ENCODE results near the gene KCTD2. TPM values are rescaled to one million over a fixed set of nuclear protein-coding genes. Genes with fewer than 3 reads are reported as not detected.
A peak's percentile ranks its signal among the peaks of the same experiment; 100 is the strongest.

The KCTD2 gene
- total and polyA plus RNA-seq, 2 of the 13 experiments (the other 11 are each of a cell fraction or from before 2014, with no cell fraction given): 28.3 to 32.6 TPM

DNA sequence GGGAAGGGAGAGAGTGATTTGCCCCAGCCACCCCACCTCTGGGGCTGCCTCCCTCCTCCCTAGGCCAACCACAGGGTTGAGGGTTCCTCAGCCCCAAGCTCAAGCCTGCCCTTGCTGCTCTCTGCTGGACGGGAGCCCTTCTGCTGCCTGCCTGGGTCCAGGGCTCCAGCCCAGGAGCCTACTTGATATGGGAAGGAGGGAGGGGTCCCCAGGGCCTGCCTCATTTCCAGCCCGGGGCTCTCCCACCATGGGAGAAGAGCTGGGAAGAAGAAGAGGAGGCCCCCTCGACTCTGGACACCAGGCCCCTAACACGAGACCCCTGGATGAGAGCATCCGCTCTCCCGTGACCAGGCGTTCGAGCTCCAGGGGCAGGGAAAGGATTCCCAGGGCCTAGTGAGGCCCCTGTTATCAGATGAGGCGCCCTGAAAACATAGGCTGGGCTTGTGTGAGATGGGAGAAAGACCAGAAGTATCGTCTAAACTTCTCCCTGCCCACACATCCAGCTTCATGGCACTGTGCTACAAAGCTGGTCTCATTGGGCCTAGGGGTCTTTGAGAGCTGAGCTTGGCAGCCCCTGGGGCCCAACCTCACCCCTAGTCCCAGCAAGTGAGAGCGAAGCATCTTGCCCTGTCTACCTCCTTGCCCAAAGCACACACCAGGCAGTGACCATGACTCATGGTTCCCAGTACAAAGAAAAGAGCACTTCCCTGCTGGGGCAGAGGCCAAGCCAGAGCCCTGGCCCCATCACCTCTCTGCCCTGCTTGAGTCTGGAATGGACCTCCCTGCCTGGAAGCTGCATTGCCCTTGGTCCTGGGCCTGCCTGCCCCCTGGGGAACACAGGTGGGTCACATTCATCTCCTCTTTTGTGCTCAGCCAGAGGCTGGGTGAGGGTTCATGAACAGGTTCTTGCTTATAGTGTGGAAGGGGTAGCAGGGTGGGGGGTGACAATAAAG, 41.7 kb downstream of the KCTD2 start (continued):
- TF ChIP-seq, protein P1, sequence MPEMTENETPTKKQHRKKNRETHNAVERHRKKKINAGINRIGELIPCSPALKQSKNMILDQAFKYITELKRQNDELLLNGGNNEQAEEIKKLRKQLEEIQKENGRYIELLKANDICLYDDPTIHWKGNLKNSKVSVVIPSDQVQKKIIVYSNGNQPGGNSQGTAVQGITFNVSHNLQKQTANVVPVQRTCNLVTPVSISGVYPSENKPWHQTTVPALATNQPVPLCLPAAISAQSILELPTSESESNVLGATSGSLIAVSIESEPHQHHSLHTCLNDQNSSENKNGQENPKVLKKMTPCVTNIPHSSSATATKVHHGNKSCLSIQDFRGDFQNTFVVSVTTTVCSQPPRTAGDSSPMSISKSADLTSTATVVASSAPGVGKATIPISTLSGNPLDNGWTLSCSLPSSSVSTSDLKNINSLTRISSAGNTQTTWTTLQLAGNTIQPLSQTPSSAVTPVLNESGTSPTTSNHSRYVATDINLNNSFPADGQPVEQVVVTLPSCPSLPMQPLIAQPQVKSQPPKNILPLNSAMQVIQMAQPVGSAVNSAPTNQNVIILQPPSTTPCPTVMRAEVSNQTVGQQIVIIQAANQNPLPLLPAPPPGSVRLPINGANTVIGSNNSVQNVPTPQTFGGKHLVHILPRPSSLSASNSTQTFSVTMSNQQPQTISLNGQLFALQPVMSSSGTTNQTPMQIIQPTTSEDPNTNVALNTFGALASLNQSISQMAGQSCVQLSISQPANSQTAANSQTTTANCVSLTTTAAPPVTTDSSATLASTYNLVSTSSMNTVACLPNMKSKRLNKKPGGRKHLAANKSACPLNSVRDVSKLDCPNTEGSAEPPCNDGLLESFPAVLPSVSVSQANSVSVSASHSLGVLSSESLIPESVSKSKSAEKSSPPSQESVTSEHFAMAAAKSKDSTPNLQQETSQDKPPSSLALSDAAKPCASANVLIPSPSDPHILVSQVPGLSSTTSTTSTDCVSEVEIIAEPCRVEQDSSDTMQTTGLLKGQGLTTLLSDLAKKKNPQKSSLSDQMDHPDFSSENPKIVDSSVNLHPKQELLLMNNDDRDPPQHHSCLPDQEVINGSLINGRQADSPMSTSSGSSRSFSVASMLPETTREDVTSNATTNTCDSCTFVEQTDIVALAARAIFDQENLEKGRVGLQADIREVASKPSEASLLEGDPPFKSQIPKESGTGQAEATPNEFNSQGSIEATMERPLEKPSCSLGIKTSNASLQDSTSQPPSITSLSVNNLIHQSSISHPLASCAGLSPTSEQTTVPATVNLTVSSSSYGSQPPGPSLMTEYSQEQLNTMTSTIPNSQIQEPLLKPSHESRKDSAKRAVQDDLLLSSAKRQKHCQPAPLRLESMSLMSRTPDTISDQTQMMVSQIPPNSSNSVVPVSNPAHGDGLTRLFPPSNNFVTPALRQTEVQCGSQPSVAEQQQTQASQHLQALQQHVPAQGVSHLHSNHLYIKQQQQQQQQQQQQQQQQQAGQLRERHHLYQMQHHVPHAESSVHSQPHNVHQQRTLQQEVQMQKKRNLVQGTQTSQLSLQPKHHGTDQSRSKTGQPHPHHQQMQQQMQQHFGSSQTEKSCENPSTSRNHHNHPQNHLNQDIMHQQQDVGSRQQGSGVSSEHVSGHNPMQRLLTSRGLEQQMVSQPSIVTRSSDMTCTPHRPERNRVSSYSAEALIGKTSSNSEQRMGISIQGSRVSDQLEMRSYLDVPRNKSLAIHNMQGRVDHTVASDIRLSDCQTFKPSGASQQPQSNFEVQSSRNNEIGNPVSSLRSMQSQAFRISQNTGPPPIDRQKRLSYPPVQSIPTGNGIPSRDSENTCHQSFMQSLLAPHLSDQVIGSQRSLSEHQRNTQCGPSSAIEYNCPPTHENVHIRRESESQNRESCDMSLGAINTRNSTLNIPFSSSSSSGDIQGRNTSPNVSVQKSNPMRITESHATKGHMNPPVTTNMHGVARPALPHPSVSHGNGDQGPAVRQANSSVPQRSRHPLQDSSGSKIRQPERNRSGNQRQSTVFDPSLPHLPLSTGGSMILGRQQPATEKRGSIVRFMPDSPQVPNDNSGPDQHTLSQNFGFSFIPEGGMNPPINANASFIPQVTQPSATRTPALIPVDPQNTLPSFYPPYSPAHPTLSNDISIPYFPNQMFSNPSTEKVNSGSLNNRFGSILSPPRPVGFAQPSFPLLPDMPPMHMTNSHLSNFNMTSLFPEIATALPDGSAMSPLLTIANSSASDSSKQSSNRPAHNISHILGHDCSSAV (CRISPR knock-in tag; IDR thresholded peaks at IDR 0.05; ENCODE audit: borderline replicate concordance): no peak
- TF ChIP-seq, protein P2, sequence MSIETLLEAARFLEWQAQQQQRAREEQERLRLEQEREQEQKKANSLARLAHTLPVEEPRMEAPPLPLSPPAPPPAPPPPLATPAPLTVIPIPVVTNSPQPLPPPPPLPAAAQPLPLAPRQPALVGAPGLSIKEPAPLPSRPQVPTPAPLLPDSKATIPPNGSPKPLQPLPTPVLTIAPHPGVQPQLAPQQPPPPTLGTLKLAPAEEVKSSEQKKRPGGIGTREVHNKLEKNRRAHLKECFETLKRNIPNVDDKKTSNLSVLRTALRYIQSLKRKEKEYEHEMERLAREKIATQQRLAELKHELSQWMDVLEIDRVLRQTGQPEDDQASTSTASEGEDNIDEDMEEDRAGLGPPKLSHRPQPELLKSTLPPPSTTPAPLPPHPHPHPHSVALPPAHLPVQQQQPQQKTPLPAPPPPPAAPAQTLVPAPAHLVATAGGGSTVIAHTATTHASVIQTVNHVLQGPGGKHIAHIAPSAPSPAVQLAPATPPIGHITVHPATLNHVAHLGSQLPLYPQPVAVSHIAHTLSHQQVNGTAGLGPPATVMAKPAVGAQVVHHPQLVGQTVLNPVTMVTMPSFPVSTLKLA (IDR thresholded peaks at IDR 0.05): no peak
- TF ChIP-seq, protein P3, sequence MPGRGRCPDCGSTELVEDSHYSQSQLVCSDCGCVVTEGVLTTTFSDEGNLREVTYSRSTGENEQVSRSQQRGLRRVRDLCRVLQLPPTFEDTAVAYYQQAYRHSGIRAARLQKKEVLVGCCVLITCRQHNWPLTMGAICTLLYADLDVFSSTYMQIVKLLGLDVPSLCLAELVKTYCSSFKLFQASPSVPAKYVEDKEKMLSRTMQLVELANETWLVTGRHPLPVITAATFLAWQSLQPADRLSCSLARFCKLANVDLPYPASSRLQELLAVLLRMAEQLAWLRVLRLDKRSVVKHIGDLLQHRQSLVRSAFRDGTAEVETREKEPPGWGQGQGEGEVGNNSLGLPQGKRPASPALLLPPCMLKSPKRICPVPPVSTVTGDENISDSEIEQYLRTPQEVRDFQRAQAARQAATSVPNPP (CRISPR knock-in tag; IDR thresholded peaks at IDR 0.05): no peak
- TF ChIP-seq, protein P4, sequence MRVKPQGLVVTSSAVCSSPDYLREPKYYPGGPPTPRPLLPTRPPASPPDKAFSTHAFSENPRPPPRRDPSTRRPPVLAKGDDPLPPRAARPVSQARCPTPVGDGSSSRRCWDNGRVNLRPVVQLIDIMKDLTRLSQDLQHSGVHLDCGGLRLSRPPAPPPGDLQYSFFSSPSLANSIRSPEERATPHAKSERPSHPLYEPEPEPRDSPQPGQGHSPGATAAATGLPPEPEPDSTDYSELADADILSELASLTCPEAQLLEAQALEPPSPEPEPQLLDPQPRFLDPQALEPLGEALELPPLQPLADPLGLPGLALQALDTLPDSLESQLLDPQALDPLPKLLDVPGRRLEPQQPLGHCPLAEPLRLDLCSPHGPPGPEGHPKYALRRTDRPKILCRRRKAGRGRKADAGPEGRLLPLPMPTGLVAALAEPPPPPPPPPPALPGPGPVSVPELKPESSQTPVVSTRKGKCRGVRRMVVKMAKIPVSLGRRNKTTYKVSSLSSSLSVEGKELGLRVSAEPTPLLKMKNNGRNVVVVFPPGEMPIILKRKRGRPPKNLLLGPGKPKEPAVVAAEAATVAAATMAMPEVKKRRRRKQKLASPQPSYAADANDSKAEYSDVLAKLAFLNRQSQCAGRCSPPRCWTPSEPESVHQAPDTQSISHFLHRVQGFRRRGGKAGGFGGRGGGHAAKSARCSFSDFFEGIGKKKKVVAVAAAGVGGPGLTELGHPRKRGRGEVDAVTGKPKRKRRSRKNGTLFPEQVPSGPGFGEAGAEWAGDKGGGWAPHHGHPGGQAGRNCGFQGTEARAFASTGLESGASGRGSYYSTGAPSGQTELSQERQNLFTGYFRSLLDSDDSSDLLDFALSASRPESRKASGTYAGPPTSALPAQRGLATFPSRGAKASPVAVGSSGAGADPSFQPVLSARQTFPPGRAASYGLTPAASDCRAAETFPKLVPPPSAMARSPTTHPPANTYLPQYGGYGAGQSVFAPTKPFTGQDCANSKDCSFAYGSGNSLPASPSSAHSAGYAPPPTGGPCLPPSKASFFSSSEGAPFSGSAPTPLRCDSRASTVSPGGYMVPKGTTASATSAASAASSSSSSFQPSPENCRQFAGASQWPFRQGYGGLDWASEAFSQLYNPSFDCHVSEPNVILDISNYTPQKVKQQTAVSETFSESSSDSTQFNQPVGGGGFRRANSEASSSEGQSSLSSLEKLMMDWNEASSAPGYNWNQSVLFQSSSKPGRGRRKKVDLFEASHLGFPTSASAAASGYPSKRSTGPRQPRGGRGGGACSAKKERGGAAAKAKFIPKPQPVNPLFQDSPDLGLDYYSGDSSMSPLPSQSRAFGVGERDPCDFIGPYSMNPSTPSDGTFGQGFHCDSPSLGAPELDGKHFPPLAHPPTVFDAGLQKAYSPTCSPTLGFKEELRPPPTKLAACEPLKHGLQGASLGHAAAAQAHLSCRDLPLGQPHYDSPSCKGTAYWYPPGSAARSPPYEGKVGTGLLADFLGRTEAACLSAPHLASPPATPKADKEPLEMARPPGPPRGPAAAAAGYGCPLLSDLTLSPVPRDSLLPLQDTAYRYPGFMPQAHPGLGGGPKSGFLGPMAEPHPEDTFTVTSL (CRISPR knock-in tag; IDR thresholded peaks at IDR 0.05; ENCODE audit: borderline replicate concordance): peak; percentile 68; the same call in 1 of the 2 replicates
- no peak for TF ChIP-seq NFIC (IDR thresholded peaks at IDR 0.05; ENCODE audit: low read length)
- TF ChIP-seq, protein P5, sequence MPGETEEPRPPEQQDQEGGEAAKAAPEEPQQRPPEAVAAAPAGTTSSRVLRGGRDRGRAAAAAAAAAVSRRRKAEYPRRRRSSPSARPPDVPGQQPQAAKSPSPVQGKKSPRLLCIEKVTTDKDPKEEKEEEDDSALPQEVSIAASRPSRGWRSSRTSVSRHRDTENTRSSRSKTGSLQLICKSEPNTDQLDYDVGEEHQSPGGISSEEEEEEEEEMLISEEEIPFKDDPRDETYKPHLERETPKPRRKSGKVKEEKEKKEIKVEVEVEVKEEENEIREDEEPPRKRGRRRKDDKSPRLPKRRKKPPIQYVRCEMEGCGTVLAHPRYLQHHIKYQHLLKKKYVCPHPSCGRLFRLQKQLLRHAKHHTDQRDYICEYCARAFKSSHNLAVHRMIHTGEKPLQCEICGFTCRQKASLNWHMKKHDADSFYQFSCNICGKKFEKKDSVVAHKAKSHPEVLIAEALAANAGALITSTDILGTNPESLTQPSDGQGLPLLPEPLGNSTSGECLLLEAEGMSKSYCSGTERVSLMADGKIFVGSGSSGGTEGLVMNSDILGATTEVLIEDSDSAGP (CRISPR knock-in tag; IDR thresholded peaks at IDR 0.05; ENCODE audit: borderline replicate concordance): peak; percentile 30; the same call in 1 of the 2 replicates

Data from HepG2 (cell line).